NCI-H2029 treated with DMSO at 0.1 percent for 48 hours (cell line): Measurements from ENCODE around the gene MAPRE2.
"Not testable (repeated sequence)": the region's sequence is repeated elsewhere in the genome, so short reads cannot be mapped to it uniquely, and the experiment has no call there.

Experiments used
- DNase-seq: peaks from one replicate; lab custom pipeline; 2025; lab: John Stamatoyannopoulos, UW

MAPRE2 gene

DNA sequence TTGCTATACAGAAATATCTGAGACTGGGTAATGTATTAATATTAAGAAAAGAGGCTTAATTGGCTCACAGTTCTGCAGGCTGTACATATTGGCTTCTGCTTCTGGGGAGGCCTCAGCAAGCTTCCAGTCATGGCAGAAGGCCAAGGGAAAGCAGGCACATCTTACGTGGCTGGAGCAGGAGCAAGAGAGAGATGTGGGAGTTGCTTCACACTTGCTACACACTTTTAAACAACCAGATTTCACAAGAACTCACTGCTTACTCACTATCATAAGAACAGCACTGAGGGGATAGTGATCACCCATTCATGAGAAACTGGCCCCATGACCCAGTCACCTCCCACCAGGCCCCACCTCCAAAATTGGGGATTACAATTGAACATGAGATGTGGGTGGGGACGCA, 50.6 kb downstream of the MAPRE2 start:
- DNase-seq, result no peak

DNA sequence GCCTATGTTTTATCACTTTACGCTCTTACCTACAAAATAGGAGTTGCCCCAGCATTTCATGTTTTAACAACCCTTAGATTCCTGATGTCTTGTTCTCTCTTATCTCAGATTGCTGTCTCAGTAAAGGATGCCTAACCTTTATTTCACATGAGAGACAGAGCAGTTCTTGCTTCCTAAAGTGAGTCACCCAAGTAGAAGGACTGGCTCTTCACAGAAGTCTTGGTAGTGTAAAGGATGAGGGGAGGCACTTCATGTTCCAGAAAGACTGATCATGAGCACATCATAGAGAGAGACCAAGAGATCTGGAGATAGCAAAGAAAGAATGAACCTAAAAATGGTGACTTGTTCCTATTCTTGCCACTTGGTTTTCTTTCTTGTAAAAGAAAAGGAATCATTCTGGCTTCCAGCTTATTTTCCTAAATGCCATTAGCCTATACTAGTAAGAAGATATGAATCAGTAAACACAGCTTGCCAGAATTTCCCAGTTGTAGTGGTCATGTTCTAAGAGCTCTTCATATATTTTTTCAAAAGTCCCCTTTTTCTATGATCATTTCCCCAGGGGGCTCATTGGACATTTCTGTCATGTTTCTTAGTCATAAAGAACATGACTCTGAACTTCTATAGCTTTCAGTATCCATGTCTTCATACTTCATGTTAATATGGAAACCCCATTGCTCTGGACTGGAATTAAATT, 54.9 kb downstream of the MAPRE2 start:
- no peak for DNase-seq

DNA sequence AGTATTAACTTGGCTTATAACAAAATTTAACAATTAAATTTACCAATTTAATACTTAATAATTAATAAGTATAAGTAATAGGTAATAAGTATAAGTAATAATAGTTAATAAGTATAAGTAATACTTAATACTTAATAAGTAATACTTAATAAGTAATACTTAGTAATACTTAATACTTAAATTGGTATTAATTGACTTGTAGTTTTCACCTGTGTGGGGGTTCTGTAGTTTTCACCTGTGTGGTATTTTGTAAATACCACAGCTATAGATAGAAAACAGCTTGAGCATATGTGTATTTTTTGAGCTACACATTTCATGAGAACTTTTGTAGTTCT, 55.4 kb downstream of the MAPRE2 start:
- no peak for DNase-seq

DNA sequence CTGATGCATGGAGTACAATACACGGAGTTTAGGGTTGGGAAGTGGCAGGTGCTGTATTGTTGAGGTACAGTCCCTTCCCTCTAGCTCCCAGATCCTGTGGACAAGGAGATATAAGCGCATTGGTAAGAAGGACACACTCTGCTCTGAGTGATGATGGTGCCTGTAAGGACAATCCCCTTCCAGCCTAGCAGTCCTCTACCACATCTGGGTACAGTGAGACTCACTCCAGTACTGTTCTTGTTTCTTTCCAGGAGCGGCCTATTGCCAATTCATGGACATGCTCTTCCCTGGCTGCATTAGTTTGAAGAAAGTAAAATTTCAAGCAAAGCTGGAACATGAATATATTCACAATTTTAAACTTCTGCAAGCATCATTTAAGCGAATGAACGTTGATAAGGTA, 56.0 kb downstream of the MAPRE2 start:
- DNase-seq, result no peak

DNA sequence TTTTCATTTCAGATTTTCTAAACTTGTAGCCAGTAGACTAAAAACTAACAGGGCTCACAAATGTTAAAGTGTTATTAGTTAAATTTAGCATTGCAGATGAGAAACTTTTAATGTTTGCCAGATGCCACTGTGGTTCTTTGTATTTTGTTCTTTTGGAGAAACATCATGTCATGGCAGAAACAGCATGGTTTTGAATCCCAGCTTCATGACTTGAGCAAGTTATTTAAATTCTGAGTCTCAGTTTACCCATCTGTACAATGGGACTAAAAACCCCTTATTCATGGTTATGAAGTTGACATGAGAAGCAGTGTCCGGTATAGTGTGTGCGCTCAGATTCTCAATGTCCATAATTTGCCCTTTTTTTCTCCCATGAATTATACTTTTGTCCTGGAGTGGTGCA, 56.5 kb downstream of the MAPRE2 start:
- DNase-seq, result no peak

DNA sequence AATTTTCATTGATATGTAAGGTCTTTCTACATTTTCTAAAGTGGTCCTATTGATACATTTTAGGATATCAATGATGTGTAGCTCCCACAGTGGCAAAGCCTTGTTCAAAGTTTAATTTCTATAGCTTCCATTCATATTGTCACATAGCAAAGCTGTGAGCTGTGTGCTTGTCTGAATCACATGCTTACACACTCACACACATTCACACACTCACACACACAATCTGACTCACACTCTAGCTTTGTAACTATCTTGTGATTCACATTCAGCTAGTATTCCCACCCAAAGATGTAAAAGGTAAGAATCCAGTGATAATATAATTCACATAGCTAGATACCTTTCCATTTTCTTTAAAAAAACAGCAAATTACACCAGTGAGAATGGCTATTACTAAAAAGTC, 58.7 kb downstream of the MAPRE2 start:
- DNase-seq, result no peak

DNA sequence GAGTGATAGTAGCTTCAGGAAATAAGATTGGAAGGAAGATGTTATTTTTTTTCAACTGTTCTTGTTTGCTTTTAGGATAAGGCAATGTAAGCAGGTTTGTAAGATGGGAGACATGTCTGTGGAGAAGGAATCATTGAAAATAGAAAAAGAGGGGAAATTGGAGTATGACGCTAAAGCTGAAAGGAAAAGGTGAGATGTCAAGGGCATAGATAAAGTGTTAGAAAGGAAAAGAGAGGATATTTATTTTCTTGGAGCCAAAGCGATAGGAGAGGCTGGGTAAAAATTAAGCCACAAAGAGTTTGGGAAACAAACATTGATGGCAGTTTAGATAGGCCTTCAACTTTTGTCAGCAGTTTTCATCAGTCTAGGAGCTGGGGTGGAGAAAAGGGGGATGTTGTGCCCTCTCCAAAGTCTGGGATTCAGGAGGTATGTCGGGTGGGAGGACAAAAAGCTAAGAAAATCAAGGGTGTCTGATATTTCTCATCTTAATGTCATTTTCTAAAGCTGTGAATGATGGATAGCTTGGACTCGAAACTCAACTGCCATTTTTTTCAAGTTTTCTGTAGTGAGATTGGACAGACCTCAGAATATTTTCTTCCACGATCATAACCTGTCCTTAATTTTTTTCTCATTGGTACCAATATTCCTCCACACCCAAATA, 63.3 kb downstream of the MAPRE2 start:
- no peak for DNase-seq

DNA sequence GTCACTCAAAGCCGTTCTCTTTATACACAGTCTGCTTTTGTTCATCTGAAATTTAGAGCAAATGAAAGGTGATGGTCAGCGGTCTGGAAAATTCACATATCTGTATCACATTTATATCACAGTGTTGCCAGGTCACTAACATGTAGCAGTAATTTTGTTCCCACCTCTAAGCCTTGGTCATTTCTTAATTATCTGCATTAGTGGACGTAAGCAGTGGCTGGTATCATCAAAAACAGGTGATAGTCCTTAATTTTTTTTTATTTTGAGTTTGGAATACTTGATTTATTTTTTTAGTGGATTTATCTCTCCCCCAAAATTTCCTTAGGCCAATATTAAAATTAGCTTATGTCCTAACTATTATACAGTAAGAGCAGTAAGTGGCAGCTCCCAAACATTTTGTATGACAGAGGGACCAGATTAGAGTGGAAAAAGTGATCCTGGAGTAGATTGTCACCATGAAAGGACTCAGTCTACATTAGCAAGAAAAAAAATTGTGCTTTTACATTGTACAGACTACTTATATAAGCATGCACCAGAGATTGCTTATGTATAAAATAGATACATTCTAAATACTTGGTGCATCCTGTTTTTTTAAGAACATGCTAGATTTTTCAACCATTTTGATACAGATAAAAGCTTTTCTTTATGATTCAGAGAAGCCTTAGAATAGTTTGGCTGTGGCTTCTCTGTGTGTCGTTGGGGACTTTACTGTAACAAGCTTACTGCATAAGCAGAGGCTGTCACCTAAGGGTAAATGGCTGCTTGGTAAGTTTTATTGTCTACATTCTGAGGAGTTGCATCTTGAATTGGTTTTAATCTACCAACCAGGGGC, 65.0 kb downstream of the MAPRE2 start:
- no peak for DNase-seq

DNA sequence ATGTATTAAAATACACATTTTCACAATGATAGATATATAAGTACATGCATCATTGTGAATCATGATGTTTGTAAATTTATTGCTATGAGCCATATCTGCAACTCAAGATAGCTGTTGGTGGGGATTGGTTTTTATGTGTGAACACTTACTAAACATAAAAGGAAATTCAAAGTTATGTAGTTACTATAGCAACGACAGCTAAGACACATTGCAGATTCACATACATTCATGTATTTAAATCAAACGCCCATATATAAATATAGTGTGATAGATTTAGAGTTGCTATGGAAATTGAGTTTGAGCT, 65.6 kb downstream of the MAPRE2 start:
- DNase-seq, result no peak

DNA sequence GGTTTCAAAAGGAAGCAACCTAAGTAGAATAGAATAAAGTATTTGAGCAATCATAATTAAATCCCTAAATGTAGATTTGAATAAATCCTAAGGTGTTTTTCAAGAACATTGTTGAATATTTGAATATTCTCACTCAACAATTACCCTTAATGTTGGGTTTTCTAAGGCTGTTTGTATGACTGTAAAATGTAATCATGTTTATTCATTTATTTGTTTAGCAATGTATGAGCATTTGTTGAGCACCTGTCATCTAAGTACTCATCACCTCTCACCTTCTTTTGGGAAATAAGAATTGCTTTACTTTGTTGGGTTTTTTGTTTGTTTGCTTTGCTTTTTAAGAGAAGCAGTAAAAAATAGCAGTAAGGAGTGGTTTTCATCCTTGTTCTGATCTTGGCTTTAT, 66.0 kb downstream of the MAPRE2 start:
- no peak for DNase-seq

DNA sequence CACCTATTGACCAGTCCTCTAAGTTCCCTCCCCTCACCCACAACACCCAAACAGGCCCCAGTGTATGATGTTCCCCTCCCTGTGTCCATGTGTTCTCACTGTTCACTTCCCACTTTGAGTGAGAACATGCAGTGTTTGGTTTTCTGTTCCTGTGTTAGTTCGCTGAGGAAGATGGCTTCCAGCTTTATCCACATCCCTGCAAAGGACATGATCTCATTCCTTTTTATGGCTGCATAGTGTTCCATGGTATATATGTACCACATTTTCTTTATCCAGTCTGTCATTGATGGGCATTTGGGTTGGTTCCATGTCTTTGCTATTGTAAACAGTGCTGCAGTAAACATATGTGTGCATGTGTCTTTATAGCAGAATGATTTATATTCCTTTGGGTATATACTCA, 66.9 kb downstream of the MAPRE2 start:
- not testable (repeated sequence) for DNase-seq

DNA sequence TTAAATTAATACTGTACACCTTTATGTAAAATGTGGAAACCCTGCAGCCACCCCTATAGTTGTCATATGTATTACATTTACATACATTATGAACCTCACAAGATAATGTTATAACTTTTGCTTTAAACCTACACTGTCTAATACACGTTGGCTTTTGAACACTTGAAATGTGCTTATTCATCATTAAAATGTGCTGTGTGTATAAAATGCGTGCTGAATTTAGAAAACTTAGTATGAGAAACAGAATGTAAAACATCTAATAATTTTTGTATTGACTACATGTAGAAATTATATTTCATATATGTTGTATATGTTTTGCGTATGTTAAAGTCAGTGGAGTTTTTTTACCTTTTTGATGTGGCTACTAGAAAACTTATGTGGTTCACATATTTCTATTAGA, 68.8 kb downstream of the MAPRE2 start:
- DNase-seq, result no peak

DNA sequence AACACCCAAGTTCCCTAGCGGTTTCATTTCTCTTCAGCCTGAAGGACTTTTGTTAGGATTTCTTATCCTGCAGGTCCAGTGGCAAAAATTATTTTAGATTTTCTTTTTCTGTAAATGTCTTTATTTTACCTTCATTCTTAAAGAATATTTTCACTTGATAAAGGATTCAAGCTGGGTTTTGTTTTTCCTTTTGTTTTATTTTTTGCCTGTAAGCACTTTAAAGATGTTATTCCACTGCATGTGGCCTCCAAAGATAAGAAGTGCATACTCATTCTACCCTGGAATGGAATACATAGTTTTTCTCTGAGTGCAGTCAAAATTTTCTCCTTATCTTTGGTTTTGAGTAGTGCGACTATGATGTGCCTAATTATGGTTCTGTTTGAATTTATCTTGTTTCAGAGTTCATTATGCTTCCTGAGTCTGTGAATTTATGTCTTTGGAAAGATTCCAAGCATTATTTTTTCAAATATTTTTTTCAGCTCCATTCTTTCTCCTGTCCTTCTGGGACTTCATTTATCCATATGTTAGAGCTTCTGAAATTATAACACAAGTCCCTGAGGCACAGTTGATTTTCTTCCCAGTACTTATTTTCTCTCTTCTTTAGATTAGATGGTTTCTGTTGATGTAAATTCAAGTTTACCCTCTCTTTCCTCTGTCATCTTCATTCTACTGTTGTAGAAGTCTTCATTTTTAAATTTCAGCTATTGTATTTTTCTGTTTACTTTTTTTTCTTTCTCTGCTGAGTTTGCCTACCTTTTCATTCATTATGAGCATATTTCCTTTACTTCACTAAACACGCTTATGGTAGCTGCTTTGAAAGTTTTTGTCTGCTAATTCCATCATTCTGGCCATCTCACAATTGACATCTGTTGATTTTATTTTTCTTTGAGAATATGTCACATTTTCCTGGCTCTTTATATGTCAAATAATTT, 69.6 kb downstream of the MAPRE2 start:
- DNase-seq, result no peak

DNA sequence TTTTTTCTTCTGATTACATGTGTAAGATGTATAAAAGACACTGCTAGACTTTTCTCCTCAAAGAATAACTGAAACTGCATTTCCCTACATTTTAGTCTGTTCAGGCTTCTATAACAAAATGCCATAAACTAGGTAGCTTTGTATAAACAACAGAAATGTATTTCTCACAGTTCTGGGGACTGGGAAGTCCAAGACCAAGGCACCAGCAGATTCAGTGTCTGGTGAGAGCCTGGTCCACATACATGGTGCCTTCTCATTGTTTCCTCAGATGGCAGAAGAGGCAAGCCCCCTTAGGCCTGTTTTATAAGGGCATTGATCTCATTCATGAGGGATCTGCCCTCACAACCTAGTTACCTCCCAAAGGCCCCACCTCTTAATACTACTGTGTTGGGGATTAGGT, 71.5 kb downstream of the MAPRE2 start:
- DNase-seq, result no peak

DNA sequence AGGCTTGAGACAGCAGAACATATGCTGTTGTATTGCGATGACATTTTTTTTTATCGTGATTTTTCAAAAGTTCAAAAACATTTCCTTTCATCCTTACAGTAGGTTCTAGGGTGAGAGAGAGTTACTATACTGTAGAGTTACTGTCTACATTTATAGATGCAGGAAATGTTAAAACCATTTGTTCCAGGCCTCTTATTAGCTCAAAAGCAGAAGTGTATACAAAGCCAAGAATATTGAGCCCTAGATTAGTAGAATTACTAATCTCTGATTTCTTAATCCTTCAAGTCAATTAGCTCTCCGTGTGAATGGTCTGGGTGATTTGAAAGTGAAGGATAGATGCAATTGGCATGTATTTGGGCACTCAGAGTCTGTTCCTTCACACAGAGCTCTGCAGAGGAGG, 73.1 kb downstream of the MAPRE2 start:
- DNase-seq, result no peak

DNA sequence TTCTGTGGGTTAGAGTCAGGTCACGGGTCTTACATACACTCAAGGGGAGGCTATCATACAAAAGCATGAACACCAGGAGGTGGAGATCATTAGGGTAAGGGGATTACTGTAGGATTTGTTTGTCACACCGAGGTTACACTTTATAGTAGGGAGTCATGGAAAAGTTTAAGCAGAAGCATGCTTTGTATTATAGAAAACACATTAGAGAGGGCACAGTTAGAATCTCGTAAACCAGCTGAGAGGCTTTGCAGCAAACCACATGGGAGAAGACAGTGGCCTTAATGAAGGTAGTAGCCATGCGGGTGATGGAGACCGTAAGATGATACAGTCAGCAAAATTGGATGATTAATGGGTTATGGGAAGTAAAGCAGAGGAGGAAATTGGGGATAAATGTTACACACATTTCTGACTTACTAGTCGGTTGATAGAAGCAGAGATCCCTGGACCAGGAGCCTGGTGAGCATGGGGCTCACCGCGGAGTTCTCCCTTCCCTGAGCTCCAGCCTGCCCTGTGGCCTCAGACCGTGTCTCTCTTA, 75.6 kb downstream of the MAPRE2 start:
- no peak for DNase-seq

DNA sequence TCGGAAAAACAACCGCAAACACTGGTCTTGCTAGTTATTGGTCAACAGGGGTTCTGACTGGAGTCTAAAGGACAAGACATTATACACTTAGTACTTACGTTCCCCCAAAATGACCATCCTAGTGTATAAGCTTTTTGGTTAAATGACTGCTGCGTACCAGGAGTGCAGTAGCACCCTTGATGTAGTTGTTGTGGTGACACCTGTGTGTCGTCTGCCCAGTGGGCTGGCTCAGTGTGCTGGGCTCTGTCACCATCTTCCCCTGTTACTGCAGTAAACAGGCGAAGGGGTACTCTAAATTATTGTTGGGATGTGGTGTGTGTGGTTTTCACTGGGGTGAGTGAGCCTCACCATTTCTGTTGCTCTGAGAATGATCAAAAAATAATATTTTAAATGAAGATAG, 76.2 kb downstream of the MAPRE2 start:
- no peak for DNase-seq

DNA sequence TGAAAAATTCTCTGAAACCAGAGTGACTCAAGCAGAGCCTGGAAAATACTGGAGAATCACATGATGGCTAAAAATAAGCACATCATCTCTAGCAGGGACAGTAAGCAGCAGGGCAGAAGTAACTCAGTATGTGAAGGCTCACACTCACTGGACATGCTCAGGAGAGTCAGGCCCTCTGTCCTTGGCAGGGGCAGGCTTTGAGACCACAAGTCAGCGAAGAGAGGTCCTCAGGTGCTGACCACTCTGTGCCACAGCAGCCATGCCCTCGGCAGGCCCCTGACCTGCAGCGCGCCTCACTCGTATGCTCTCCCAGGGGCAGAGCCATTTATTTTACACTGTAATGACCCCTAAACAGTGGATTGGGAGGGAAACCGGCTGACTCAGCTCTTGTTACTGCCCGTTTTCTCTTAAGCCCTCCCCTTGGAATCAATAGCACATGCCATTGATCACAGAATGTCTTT, 76.8 kb downstream of the MAPRE2 start:
- DNase-seq, result no peak

DNA sequence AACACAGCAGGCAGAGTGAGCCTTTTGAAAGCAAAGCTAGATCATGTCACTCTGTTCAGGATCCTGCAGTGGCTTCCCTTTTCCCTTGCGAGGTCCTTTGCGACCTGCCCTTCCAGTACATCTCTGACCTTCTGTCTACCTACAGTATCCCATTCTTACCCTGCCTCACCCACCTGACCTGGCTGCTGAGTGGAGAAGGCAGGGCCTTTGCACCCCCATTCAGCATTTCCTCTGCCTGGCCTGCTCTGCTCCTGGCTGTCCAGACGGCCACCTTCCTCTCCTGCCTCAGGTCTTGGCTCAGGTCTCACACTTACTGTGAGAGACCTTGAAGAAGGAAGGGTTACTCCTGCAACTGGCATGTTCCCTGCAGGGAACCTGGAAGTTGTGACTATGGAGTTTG, 77.4 kb downstream of the MAPRE2 start:
- no peak for DNase-seq

DNA sequence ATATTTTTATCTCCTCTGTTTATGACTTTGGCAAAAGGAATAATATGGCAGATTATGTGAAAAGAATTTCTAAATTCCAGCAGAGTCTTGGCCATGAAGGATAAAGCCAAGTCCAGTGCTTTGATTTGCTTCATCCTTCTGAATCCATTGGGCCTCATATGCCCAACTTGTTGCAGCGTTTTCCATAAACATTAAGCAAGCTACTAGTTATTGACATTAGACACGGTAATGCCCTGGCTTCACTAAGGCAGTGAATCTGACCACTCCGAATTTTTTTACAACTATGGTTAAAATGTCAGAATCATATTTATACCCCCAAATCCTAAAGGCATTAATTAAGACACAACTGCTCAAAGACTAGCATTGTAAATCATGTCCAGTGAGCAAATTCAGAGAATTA, 79.8 kb downstream of the MAPRE2 start:
- DNase-seq, result no peak

DNA sequence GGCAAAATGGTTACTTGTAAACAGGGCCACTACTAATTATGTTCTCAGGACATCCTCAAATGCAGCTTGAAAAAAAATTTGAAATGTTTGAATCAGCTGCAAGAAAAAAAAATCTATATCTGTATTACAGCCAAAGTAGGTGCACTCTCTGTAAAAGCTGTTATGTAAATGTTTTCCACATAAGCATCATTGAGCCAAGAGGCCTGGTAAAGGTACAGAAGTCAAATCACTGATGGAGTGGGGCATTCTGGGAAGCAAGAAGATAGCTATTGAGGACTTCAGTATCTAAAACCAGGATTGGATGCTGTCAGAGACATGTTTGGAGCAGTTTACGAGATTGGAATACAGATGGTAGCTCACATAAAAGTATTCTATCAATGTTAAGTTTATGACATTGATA, 80.3 kb downstream of the MAPRE2 start:
- no peak for DNase-seq

DNA sequence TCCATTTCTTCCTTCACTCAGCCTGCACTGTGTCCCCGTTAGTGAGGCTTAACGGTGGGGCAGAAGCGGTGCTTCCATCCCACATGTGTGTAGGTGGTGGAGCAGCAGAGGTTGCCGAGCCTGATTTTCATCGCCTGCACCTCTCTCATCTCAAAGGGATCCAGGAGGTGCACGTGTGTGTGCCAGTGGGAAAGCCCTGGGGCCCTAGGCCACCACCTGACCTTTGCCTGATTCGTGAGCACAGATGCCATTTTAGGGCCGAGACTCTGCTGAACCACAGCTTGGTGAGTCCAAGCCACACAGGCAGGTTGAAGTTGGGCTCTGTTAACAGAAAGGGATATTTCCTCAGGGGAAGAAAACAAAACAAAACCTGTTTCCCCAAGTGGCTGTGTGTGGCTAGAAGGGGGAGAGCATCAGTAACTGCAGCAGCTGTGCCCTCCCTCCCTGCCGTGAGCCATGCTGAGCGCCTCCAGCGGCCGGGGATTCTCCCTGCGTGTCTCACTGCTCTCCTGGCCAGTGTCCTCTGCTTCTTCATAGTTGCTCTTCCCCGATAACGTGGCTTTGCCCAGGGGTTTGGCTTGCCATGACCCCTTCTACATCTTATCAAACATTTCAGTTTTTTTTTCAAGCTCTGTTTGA, 81.5 kb downstream of the MAPRE2 start:
- DNase-seq, result no peak
